HG03571 (cell line): ENCODE data around the gene IGFALS.

ENCODE experiments used
- ATAC-seq: cut with Tn5 transposase; IDR thresholded peaks from one replicate; pipeline ENCODE4 v1.9.1; 2021; ENCODE audit not compliant: unreplicated experiment

IGFALS gene

DNA sequence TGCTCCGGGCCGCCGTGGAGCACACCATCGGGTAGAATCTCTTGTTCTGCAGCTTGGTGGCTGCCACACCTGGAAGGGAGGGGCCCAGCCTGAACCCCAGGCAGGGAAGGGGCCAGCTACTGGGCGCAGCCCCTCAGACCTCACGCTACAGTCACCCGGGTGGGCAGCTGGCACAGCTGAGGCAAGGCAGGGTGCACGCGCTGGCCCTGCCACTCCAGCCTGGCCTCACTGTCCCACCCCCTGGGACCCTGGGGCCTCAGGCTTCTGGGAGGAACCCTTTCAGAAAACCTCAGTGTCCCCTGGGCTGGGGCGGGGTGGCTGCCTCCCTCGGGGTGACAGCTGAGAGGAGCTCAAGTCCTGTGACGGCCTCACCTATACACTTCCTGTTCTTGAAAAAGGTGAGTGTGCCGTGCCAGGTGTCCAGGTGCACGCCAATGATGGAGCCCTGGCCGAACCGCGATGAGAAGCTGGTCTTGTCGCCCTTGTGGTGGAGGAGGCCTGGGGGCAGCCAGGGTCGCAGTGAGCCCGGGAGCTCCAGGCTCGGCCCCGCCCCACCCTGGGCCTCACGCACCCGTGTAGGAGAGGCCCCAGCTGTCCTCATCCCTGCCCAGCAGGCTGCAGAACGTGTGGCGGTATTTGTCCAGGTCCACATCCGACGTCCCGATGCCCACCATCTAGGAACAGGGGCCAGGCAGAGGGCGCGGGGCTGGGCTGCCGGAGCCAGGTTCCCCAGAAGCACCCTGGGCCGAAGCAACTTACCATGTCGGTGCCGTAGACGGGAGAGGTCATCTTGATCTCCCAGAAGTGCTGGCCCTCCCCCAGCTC, 15.9 kb downstream of the IGFALS start:
- no peak for ATAC-seq

DNA sequence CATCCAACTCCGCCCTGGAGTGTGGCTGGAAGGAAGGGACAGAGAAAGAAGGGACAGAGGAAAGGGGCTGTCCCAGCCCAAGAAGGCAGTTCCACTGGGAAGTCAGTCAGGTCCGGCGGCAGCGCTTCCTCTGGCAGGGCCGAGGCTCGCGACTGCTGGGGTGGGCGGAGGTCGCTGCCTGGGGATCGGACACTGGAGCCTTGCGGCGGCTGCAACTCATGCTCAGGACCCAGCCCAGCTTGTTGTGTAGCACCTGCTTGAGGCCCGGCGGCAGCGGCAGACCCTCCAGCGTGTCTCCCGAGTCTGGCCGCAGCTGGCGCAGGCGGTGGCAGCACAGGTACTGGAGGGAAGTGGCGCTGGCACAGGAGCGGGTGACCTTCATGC, 16.5 kb downstream of the IGFALS start:
- ATAC-seq = no peak

DNA sequence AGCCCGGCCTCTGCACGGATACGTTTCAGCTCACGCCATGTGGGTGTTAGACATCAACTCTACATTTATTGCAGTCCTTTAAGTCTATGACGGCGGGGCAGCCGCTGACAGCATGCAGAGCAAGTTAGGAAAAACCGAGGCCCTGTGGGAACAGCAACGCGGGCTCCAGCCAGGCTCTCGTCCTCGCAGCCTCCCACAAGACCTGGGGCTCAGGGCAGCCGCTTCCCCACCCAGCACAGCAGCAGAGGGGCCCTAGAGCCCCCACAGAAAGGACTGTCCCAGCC, 16.9 kb downstream of the IGFALS start:
- ATAC-seq = no peak

DNA sequence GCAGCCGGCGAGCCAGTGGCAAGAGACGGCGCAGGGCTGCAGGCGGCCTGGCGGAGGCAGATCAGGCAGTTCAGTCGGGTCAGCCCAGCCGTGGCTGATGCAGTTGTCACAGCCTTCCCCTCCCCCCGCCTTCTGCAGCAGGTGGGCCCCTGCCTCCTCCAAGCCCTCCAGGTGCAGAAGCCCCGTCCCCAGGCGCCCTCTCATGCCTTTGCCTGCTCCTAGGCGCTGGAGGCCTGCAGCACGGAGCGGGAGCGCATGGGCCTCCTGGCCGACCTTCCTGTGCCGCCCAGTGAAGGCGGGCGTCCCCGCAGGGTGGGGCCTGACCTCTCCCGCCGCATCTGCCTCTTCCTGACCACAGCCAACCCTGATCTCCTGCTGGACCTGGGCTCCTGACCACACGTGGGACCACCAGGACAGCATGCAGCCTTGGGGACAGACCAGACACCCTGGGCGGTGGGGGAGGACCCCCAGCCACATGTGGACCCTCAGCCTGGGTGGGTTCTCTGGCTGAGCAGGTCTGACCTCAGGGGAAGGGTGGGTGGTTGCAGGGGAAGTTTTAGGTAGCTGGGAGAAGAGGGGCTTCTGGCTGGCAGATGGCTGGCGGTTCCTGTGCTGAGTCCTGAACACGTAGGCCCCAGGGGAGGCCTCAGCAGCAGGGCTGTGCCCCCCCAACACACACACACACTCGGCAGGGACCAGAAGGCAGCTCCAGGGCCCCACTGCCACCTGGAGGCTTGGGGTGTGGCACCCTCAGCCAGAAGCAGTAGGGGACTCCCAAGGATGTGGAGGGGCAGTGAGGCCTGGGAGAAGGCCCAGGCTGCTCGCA, 17.4 kb downstream of the IGFALS start:
- ATAC-seq = no peak

DNA sequence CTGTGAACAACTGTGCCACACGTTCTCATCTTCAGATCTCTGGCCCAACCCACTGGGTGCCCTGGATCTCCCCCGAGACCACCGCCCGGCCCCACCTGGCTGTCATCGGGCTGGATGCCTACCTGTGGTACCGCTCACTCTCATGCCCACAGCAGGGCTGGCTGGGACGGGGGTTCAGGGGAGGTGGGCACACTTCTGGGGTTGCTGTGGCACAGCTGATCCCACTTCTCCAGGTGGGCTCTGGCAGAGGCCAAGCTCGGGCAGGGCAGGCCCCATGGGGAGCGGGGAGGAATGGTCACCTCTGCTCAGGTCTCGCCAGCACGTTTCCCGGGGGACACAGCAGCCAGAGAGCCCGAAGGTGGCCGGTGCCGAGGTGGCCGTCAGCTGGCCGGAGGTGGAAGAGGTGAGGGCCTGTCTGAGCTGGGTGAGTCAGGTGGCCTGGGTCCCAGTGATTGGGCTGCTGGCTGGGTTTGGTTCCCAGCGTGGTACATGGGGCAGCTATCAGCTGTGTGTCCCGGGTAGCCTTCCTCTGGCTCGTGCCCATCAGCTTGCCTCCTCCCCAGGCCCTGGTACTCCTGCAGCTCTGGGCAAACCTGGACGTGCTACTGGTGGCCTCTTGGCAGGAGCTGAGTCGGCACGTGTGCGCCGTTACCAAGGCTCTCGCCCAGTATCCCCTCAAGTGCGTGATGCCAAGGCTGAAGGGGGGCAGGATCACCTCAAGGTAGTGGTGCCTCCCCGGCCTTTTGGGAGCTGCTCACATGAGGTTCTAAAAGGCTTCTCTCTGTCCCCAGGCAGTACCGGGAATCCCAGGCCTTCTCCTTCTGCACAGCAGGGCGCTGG, 18.3 kb downstream of the IGFALS start:
- ATAC-seq = no peak

DNA sequence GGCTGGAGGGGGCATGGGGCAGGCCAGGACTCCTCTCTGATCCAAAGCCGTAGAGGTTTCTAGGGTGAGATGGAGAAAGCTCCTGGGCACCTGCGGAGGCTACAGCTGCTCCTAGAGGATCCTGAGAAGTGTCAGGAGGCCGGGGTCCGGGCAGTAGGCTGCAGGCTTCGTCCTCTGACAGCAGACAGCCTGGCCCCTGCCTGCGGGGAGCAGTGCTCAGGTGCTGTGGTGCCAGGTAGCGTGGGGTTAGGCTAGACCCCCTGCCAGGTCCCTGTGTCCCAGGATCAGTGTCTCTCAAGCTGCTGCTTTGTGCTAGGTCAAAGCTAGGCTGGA, 19.1 kb downstream of the IGFALS start:
- no peak for ATAC-seq

DNA sequence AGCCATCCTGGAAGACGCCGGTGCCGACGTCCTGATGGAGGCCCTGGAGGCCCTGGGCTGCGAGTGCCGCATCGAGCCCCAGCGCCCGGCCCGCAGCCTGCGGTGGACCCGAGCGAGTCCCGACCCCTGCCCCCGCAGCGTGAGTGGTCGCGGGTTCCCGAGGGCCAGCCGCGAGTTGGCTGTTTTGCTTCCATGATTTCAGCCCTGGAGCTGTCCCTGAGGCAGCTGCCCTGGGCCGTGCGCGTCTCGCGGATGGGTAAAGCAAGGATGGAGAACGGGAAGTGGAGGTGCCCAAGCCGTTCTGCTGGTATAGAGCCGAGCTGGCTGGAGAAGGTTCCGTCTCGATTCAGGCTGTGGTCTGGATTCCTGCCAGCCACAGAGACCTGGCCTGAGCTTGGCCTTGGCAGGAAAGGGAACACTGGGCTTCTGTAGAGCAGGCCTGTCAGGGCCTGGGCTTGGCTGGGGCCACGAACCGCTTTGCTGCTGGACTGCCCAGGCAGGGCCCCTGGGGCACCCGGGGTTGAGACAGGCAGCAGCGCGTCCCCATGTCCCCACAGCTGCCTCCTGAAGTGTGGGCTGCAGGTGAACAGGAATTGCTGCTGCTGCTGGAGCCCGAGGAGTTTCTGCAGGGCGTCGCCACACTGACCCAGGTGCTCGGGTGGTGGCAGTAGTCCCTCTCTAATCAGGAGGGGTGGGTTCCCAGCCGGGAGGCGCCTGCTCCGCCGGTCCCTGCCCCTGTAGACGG, 19.6 kb downstream of the IGFALS start:
- no peak for ATAC-seq

DNA sequence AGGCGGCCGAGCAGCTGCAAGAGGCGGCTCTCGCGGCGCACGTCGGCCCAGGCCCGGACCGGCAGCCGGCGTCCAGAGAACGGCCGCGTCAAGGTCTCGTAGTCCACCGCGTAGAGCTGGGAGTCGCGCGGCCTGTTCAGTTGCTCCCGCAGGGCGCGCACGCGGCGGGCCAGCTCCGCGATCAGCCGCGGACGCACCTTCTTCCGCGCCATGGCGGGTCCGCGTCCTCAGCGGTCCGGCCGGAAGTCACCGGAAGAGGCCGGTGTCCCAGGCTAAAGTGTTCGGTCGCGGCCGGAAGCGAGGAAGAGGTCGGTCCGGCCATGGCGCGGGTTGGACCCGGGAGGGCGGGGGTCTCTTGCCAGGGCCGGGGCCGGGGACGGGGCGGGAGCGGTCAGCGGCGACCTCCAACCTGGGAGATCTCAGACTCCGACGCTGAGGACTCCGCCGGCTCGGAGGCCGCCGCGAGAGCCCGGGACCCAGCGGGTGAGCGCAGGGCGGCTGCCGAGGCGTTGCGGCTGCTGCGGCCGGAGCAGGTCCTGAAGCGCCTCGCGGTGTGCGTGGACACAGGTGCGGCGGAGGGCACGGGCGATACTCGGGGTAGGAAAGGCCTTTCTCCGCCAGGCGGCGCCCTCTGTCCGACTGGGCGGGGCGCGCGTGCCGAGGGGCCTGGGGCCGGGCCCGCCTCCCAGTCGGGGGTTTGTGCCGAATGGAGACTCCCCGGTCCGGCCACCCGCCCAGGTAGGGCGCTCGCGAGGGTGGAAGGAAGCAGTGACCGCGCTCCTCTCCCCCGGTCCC, 20.4 kb downstream of the IGFALS start, which contains the start of gene MRPS34:
Gene MRPS34, minus strand, starts transcription at position 227 of the 795 bp plus-strand sequence. Its CDS starts 15 bp downstream, at position 212.
- ATAC-seq = peak; percentile 40

DNA sequence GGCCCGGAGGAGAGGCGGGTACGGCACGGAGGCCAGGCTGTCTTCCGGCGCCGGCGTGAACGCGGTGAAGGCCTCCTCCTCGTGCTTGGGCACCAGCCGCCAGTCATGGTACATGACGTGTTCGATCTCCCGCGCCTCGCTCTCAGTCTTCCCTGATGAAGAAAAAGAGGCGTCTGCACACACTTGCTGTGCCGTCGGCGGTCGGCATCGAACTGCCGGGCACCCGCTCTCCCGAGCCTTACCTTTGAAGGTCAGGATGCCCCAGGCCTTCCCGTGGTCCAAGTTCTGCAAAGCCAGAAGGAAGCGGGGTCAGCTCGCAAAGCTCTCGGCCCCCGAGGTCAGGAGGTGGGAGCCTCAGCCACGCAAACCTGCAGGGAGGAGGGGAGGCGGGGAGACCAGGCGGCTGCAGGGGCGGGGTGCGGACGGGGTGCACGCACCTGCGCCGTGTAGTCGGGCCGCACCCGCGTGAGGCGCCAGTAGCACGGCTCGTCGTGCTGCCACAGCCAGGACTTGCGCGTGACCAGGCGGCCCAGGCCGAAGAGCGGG, 21.1 kb downstream of the IGFALS start, which contains the start of gene EME2:
Gene EME2, plus strand, starts transcription at position 449 of the 546 bp plus-strand sequence. CDS start 418 bp downstream, outside the sequence.
- no peak for ATAC-seq

DNA sequence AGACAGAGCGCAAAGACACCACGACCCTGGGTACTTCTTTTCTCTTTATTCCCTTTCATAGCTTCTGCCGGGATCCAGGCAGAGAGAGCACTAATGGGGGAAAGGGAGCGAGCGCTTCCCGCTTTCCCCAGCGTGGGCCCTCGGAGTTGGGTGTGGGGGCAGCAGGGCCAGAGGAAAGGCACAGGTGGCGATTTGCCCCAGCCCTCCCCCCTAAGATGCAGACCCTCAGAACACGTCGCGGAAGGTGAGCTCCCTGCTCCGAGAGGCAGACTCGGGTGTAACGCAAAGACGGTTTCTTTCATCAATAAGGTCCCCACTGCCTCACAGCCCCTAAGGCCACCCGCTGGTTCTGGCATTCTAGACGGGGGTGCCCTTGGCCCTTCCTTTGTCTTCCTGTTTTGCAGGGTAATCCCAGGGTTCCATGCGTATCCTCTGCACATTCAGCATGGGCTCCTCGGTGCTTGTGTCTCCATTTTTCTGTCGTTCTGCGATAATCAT, 21.6 kb downstream of the IGFALS start:
- no peak for ATAC-seq

DNA sequence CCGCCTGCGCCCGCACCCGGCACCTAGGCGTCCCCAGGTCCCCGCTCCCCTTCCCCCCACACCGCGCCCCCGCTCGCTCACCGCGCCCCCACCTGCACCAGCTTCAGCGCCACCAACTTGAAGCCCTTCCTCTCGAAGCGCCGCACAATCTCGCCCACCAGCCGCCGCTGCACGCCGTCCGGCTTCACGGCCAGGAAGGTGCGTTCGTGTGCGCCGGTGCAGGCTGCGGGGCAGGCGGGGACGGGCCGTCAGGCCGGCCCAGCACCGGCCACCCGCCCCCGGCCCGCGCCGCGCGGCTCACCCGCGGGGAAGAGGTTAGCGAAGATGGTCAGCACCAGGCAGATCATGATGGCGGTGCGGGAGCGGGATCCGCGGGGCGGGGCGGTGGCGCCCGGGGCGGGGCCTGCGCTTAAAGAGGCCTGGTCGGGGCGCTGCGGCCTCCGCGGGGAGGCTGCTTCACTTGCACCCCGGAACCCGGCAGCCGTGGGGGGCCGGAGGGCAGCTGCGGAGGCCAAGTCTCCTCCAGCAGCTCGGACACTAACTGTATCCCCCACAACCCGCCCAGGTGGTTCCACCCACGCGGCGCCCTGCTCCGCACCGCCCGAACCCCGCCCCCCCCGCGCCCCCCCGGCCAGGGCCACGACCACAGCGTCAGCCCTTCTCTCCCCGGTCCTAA, 22.2 kb downstream of the IGFALS start, which contains the start of gene NME3:
Gene NME3, minus strand, starts transcription at position 356 of the 676 bp plus-strand sequence. Its CDS starts 9 bp downstream, at position 347.
- ATAC-seq = no peak

DNA sequence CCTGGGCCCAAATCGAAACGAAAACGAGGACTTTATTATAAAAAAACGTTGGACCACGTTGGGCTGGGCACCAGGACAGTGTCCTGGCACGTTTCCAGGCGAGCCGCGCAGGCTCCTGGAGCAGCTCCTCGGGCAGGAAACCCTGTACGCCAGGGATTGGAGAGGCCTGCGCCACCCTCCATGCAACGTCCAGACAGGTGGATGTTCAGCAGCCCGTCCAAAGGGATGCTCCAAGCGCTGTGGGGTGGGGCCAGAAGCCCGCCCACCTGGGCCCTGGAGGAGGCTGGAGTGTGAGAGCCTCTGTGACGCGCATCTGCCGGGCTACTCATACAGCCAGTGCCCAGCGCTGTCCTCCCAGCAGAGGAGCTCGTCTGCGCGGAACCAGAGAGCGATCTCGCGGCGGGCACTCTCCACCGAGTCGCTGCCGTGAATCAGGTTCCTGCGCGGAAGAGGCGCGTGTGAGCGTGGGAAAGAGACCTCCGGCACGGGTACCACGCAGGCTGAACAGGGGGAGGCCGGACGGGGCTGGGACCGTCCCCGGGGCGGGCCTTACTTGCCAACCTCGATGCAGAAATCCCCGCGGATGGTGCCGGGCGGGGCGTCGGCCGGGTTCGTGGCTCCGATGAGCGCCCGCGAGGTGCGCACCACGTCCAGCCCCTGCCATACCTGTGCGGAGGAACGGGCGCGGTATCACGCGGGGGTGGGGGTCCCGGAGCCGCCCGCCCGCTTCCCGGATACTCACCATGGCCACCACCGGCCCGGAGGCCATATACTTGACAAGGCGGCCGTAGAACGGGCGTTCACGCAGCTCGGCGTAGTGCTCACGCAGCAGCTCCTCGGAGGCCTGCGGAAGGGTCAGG, 22.9 kb downstream of the IGFALS start:
- no peak for ATAC-seq

DNA sequence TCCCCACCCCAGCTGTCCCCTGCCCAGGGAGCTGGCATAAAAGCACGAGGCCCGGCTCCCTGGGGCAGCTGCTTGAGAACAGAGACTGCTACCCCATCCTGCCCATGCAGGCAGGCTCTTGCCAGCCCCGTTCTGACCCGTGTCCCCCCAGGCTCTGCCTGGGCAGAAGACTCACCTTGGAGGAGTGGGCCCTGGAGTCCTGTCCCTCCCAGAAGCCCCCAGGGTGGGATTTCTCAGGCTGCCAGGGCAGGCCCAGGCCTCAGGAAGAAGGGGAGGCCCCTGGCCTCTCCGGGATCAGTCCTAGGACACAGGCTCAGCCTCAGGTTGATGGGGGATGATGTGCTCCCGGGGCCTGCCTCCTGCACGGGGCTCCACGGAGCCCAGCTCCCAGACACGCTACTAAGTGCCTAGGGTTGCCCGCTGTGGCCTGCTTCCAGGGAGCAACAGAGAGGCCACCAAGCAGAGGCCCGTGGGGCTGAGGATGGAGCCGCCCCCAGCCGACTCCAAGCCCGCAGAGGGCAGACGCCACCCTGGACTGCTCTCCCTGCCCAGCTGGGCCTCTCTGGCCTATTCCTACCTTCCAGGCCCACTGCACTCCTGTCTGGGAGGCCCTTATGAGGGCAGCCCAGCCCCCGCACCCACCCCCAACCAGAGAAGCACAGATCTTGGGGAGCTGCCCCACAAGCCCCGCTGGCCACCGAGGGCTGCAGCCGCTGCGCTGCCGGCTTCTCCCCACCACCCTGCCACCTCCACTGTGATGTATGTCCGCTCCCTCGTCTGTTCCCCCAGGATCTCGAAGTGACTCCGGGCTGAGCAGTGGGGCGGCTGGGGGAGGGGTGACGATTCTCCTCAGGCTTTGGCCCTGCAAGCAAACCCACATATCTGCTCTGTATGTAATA, 23.9 kb downstream of the IGFALS start:
- ATAC-seq = no peak

DNA sequence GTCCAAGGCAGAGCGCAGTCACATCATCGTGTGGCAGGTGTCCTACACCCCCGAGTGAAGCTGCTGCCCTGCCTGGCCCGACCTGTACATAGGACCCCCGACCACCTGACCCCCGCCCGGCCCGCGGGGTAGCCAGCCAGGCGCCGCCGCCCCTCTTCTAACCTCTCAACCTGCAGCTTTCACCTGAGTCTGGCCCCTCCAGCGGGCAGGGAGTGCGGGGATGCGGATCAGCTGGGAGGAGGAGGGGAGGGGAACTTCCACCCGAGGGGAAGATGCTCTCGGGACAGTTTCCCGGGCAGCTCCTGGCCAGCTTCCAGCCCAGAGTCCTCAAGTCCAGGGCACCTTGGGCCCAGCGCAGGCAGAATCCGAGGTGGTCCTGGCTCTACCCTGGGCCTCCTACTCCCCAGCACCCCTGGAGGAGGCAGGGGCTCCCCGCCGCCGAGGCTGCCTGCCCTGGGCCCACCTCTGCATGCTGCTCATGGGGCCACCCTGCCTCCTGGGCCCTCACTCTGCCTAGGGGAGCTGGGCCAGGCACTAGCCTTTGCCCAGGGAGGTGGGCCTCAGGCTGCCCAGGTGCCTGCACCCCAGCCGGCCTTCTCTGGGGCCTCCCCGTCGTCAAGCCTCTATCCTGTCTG, 24.6 kb downstream of the IGFALS start:
- no peak for ATAC-seq

DNA sequence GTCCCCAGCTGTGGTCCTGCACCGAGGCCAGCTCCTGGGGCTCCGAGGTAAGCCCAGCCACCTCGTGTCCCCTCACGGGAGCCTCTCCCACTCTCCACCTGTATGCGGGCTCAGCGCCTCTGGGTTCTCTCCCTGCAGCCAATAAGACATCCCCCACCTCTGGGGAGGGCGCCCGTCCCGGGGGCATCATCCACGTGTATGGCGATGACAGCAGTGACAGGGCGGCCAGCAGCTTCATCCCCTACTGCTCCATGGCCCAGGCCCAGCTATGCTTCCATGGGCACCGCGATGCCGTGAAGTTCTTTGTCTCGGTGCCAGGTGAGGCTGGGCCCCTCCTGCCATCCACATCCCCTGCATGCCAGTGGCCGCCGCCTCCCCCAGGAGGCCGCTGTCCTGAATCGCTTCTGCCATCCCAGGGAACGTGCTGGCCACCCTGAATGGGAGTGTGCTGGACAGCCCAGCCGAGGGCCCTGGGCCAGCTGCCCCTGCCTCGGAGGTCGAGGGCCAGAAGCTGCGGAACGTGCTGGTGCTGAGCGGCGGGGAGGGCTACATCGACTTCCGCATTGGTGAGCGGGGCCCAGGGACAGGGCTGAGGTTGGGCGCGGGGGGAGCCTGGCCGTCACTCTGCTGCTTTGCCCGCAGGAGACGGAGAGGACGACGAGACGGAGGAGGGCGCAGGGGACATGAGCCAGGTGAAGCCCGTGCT, 25.3 kb downstream of the IGFALS start:
- no peak for ATAC-seq
